Right lobe of liver (tissue), 4 donors: ENCODE measurements around the gene ISM1.

Experiments
- CTCF ChIP-seq, 4 donors: fragments of 200-600 bp in 3 of 4; fragments of 450-650 bp in 1 of 4; IDR thresholded peaks; one replicate each; pipeline versions ENCODE4 v1.5.1 to v1.8.0; 2016 to 2022; ENCODE audit warnings: antibody characterized with exemption in 4 of 4, mild to moderate bottlenecking in 2 of 4
- POLR2A ChIP-seq: fragments of 450-650 bp; IDR thresholded peaks from one replicate; pipeline ENCODE4 v1.6.1; 2017; ENCODE audit warnings: antibody characterized with exemption, mild to moderate bottlenecking
- donor health status: DM: no; HTN: no; CAD: no.
- donor health status: DM: no; HTN: no; CAD: no.
- donor health status: DM: no; HTN: yes; CAD: no.

GRCh38 chr20:13325033-13325432 is 104.0 kb downstream of the ISM1 start:
- TF ChIP-seq CTCF (IDR thresholded peaks at IDR 0.05) (peak; percentile 58 to 62 (median 60)), POLR2A (no peak)
